Measurements from ENCODE around the gene TFEB. TPM values are rescaled to one million over a fixed set of nuclear protein-coding genes. Genes with fewer than 3 reads are reported as not detected.

TFEB gene
- total and polyA plus RNA-seq, 2 of the 8 experiments (the other 6 are each of a cell fraction or from before 2014, with no cell fraction given) = 2.3 to 6.7 TPM

DNA sequence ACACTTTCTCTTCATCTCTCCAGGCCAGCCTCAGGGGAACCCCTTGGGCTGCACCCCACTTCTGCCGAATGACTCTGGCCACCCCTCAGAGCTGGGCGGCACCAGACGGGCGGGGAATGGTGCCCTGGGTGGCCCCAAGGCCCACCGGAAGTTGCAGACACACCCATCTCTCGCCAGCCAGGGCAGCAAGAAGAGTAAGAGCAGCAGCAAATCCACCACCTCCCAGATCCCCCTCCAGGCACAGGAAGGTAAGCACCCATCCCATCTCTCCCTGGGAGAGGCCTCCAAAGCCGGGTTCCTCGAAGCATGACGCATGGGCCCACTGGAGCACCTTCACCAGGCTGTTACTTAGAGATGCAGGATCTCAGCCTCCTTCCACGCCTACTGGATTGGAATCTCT, 85.8 kb downstream of the TFEB start (continued):
- TF ChIP-seq, protein P1, sequence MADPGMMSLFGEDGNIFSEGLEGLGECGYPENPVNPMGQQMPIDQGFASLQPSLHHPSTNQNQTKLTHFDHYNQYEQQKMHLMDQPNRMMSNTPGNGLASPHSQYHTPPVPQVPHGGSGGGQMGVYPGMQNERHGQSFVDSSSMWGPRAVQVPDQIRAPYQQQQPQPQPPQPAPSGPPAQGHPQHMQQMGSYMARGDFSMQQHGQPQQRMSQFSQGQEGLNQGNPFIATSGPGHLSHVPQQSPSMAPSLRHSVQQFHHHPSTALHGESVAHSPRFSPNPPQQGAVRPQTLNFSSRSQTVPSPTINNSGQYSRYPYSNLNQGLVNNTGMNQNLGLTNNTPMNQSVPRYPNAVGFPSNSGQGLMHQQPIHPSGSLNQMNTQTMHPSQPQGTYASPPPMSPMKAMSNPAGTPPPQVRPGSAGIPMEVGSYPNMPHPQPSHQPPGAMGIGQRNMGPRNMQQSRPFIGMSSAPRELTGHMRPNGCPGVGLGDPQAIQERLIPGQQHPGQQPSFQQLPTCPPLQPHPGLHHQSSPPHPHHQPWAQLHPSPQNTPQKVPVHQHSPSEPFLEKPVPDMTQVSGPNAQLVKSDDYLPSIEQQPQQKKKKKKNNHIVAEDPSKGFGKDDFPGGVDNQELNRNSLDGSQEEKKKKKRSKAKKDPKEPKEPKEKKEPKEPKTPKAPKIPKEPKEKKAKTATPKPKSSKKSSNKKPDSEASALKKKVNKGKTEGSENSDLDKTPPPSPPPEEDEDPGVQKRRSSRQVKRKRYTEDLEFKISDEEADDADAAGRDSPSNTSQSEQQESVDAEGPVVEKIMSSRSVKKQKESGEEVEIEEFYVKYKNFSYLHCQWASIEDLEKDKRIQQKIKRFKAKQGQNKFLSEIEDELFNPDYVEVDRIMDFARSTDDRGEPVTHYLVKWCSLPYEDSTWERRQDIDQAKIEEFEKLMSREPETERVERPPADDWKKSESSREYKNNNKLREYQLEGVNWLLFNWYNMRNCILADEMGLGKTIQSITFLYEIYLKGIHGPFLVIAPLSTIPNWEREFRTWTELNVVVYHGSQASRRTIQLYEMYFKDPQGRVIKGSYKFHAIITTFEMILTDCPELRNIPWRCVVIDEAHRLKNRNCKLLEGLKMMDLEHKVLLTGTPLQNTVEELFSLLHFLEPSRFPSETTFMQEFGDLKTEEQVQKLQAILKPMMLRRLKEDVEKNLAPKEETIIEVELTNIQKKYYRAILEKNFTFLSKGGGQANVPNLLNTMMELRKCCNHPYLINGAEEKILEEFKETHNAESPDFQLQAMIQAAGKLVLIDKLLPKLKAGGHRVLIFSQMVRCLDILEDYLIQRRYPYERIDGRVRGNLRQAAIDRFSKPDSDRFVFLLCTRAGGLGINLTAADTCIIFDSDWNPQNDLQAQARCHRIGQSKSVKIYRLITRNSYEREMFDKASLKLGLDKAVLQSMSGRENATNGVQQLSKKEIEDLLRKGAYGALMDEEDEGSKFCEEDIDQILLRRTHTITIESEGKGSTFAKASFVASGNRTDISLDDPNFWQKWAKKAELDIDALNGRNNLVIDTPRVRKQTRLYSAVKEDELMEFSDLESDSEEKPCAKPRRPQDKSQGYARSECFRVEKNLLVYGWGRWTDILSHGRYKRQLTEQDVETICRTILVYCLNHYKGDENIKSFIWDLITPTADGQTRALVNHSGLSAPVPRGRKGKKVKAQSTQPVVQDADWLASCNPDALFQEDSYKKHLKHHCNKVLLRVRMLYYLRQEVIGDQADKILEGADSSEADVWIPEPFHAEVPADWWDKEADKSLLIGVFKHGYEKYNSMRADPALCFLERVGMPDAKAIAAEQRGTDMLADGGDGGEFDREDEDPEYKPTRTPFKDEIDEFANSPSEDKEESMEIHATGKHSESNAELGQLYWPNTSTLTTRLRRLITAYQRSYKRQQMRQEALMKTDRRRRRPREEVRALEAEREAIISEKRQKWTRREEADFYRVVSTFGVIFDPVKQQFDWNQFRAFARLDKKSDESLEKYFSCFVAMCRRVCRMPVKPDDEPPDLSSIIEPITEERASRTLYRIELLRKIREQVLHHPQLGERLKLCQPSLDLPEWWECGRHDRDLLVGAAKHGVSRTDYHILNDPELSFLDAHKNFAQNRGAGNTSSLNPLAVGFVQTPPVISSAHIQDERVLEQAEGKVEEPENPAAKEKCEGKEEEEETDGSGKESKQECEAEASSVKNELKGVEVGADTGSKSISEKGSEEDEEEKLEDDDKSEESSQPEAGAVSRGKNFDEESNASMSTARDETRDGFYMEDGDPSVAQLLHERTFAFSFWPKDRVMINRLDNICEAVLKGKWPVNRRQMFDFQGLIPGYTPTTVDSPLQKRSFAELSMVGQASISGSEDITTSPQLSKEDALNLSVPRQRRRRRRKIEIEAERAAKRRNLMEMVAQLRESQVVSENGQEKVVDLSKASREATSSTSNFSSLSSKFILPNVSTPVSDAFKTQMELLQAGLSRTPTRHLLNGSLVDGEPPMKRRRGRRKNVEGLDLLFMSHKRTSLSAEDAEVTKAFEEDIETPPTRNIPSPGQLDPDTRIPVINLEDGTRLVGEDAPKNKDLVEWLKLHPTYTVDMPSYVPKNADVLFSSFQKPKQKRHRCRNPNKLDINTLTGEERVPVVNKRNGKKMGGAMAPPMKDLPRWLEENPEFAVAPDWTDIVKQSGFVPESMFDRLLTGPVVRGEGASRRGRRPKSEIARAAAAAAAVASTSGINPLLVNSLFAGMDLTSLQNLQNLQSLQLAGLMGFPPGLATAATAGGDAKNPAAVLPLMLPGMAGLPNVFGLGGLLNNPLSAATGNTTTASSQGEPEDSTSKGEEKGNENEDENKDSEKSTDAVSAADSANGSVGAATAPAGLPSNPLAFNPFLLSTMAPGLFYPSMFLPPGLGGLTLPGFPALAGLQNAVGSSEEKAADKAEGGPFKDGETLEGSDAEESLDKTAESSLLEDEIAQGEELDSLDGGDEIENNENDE (IDR thresholded peaks at IDR 0.05; ENCODE audit: insufficient replicate concordance, low read length) = no peak
- no peak for TF ChIP-seq EGR1 (IDR thresholded peaks at IDR 0.05; ENCODE audit: borderline replicate concordance, low read depth, low read length)
- no peak for TF ChIP-seq SIN3A (conservative IDR thresholded peaks at IDR 0.05 in 1 of 2, IDR thresholded peaks at IDR 0.05 in 1 of 2; ENCODE audit: low read depth in 1 of 2, low read length in 2 of 2)
- no peak for TF ChIP-seq SAP30 (IDR thresholded peaks at IDR 0.05; ENCODE audit: insufficient read depth, insufficient replicate concordance, low read length)
- no peak for TF ChIP-seq SIRT6 (IDR thresholded peaks at IDR 0.05; ENCODE audit: low read length)
- TF ChIP-seq TBP (IDR thresholded peaks at IDR 0.05; ENCODE audit: low read depth, low read length) = no peak
- TF ChIP-seq CHD1 (IDR thresholded peaks at IDR 0.05; ENCODE audit: low read depth, low read length) = no peak
- TF ChIP-seq USF2 (IDR thresholded peaks at IDR 0.05; ENCODE audit: low read length) = no peak
- TF ChIP-seq PHF8 (conservative IDR thresholded peaks at IDR 0.05; ENCODE audit: low read depth, low read length) = no peak
- TF ChIP-seq, protein P2, sequence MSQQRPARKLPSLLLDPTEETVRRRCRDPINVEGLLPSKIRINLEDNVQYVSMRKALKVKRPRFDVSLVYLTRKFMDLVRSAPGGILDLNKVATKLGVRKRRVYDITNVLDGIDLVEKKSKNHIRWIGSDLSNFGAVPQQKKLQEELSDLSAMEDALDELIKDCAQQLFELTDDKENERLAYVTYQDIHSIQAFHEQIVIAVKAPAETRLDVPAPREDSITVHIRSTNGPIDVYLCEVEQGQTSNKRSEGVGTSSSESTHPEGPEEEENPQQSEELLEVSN (IDR thresholded peaks at IDR 0.05) = no peak
